Sigmoid colon (tissue), 4 donors: ENCODE data around the gene NUP62.

Experiments used
- POLR2A ChIP-seq, 2 donors: fragments of 450-650 bp; IDR thresholded peaks; one replicate each; pipeline ENCODE4 v1.6.1; 2016; ENCODE audit warnings: antibody characterized with exemption in 2 of 2, mild to moderate bottlenecking in 2 of 2, moderate library complexity in 2 of 2
- POLR2AphosphoS5 ChIP-seq, 4 donors: sonication (generic); formaldehyde crosslinking; IDR thresholded peaks; one replicate each; pipeline ENCODE4 v1.6.1; 2017; ENCODE audit warnings: antibody characterized with exemption in 4 of 4

DNA sequence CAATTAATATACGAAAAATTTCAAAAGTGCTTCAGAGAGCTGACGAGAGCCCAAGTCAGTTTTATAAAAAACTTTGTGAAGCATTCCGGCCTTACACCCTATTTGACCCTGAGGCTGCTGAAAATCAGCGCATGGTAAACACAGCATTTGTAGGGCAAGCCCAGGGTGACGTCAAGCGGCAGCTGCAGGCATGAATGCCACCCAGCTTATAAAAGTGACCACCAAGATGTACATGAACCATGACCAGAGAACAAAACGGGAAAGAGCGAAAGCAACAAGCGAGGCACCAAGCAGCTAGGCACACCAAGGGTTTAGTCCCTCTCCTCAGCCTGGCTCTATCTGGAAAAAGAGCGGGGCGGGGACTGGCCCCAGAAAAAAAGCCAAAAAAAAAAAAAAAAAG, 25.6 kb upstream of the NUP62 start:
- TF ChIP-seq POLR2A (IDR thresholded peaks at IDR 0.05) (no peak), POLR2AphosphoS5 (IDR thresholded peaks at IDR 0.05) (no peak)
